GM21526 (cell line): Measurements from ENCODE around the gene PROM1.
A peak's percentile ranks its signal among the peaks of the same experiment; 100 is the strongest.

Experiments used
- ATAC-seq: cut with Tn5 transposase; IDR thresholded peaks from one replicate; pipeline ENCODE4 v1.9.1; 2021; ENCODE audit warnings: moderate library complexity; ENCODE audit not compliant: unreplicated experiment, low FRiP score

Gene PROM1

DNA sequence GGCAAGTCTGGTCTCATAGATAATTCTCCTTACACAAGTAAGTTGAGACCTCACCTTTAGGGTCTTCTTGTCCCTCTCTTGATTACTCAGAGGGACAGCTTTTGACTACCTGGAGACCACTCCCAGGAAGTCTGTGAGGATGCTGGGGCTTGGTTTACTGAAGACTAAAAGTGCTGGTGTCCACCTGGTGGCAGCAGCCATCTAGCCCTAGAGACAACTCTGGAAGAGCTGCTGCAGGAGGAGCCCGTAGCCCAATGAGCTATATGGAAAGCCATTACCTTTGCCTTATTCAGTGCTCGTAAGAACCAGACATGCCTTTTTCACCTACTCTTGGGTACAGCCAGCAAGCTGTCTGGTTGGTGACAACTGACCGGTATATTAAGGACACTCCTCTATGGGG is 128.2 kb downstream of the PROM1 start:
- no peak for ATAC-seq

DNA sequence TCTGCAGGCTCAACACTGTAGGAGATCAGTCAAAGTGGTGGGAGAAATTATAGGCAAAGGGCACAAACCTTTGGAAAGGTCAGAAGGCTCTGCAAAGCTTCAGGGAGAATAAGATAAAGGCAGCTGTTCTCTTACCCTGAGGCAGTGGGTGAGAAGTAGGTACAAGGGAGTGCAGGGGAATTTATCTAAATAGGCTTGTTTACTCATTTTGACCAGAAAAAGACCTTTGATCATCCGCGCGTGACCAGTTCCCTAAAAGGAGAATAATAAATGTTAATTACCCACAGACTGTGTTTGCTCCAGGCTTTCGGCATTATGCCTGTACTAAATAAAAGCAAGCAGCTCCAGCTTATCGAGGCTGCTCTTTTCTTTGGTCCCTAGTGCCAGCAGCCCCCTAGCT is 130.2 kb downstream of the PROM1 start:
- ATAC-seq: no peak

DNA sequence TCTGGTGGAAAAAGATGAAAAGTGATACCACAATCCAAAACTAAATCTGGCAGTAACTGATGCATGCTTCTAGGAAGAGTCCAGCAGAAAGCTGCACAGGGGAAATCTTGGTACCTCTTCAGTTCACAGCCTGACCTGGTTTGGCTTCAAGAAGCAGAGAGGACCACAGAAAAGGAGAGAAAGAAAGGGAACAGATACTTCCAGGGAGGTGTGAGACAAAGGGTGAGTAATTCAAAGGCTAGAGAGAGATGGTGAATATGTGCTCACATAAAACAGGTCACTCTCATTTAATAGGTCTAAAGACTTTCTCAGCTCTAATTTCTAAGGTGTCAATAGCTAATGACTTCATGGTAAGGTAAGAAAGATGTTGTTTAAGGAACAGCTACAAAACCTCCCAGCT is 132.0 kb downstream of the PROM1 start:
- no peak for ATAC-seq

DNA sequence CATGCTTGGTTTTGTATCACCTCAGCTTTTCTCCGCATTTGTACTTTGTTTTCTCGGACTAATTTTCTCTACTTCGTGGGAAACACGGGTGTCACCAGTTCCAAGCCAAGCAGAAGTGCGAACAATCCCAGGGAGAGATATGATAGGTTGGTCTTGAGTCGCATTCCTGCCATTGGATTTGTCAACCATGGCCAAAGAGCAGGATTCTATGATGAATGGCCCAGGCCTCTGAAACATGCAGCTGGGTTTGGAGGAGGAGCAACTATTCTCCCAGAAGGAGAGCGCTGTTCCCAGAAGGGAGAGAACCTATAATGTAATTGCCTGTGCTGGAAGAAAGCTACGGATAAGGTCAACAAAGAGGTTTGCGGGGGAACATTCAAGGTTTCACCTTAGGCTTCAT is 135.0 kb downstream of the PROM1 start:
- ATAC-seq: no peak

DNA sequence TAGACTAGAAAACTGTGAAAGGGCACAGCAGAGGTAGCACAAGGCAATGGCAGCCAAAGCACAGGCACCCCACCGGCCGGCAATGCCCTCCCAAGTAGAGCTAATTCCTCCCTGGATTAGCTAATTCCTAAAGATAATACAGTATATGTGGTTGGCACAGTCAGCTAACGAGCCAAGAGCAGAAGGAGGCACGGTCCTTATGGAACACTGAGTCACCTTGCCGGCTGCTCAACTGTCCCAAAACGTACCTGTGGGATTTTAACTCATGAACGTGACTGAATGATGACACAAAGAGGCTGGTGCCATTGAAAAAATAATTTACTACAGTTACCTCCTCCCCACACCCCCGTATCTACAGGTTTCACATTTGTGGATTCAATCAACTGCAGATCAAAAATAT is 136.1 kb downstream of the PROM1 start:
- no peak for ATAC-seq

DNA sequence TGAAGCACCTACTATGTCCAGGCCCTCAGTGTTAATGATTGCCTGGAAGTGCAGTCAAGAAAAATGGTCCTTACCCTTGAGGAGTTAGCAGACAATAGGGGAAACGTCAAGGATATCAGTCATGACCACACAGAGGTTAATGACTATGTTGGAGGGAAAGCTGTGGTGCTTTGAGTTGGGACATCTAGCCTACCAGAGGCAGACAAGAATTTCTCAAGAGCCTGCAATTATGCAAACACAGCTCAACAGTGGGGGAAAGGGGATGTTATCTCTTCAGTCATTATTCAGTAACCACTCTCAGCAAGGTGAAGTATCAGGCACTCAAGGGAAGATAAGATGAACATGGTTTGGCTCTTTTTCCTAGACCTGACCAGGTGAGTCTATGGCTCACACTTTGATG is 138.3 kb downstream of the PROM1 start:
- no peak for ATAC-seq

DNA sequence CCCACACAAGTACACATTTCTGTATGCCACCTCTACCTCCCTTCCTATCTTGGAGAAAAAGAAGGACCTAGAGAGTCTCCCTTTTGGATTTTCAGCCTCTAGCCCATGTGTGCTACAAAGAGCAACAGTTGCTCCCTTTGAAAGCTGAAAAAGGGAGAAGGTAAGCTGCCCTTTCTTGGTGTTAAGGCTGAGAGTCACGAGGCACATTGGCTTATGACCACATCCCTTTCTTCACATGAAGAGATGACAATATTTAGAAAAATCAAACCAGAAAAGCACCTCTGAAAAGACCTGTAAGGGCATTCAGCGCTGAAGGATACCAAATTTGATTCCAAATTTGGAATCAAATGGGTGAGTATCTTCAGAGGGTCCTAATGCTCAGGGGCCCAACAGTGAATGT is 138.9 kb downstream of the PROM1 start:
- no peak for ATAC-seq

DNA sequence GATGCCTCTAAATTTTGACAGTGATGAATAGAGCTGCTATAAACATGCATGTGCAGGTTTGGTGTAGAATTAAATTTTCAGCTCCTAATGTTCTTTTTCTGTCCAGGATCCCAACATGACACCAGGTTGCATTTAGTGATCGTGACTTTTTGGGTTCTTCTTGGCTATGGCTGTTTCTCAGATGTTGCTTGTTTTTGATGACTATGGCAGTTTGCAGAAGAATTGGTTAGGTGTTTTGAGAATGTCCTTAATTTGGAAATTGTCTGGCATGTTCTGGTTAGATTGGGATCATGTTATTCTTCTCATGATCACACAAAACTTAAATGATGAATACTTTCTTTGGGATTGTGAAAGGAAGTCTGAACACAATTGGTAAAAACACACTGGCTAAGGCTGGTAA is 141.5 kb downstream of the PROM1 start:
- no peak for ATAC-seq

DNA sequence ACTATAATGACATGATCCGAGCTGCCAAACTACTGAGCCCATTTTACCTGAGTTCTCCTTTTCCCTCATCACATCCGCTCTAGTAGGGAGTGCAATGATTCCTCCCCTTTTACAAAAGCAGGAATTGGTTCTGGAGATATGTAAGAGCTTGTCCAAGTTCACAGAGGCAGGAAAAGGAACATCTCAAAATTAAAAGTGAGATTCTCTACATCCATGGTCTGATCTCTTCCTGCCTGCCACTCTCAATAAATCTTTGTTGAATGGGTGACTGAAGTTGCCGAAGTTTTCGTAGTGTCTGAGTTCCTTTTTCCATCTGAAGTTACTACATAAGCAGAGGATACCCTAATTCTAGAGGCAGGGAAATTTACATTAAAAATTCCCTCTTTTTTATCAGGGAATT is 145.2 kb downstream of the PROM1 start, which contains the start of gene FGFBP1:
FGFBP1 (minus strand) TSS at position 101 of the 400 bp plus-strand sequence. CDS start 2,108 bp downstream, outside the sequence.
- no peak for ATAC-seq

DNA sequence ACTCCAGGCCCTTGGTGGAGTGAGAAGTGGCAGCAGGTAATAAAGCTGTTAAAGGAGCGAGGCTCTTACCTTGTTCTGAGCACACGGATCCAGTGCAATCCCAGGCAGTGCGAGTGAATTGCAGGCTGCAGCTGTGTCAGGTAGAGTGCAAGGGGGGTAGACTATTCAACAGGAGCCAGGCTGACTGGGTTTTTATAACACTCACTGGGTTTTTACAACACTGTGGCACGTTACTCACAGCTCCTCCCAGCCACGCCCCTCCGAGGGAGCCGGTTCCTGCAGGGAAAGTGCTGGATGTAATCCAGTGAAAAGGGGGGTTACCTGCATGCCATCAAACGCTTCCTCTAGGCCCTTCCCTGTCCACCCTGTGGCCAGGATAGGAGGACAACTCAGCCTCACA is 145.6 kb downstream of the PROM1 start:
- ATAC-seq: no peak

DNA sequence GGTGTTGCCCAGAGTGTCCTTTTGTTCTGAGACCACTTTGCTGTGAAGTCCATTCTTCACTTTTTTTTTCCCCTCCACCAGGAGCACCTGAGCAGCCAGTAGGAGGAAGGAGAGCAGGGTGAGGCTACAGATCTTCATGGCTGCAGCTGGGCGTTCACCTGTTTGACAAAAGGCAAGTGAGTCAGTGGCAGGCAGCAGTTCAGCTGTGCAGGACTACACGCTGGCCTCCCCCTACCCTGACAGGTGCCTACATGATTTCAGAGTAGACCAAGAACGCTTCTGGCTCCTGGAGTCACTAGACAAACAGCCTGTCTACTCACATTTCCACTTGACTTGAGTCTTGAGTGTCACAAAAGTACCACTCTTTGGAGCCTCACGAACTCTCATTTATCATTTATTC is 147.3 kb downstream of the PROM1 start:
- ATAC-seq: no peak

DNA sequence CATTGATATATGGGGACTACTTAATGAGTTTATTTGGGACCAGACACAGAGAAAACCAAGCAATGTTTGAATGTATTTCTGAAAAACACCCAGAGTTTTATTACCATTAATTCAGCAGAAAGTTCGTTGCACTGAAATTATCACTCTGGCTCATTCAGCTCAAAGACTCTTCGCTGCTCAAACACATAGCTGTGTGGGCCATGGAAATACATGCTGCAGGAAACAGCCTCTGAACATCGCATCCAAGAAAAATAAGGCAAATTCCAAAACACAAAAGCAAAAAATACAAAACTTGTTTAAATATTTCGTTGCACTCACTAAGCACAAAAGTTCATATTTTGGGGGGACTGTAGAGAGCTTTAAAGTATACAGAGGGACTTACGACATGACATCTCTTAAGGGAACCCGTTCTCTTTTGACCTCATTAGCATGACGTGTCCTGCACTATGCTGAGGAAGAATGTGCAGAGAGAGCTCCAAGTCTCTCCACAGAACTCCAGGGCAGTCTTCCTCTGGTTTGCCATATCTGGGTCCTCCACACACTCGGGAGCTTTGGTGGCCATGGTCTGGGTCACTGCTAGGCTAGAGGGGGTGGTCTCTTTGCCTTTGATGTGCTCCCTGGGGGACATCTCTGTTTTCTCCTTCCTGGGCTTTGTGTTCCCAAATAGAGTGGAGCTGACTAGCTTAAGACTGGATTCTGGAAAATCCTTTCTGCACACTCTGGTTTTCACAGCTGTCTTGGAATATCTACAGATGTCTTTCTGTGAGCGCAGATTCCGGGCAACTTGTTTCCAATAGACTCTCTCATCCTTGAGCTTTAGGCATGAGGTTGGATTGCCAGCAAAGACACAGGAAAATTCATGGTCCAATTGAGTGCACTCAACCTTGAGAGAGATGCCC is 148.1 kb downstream of the PROM1 start:
- no peak for ATAC-seq

DNA sequence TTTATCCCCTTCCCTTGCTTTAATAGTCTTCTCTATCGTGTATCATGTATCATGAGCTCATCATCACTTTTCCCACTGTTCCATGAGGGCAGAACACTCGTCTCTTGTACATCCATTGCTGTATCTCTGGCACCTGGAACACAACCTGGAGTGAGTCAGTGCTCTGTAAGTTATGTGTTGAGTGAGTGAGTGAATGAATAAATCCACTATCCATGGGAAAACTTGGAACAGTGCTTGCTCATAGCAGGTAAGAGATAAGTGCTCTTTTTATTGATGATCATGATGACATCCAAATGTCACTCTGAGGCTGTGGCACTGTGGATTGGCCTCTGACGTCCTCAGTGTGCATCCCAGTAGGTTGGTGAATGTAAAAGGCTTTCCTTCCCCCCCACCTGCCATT is 149.6 kb downstream of the PROM1 start:
- ATAC-seq: no peak

DNA sequence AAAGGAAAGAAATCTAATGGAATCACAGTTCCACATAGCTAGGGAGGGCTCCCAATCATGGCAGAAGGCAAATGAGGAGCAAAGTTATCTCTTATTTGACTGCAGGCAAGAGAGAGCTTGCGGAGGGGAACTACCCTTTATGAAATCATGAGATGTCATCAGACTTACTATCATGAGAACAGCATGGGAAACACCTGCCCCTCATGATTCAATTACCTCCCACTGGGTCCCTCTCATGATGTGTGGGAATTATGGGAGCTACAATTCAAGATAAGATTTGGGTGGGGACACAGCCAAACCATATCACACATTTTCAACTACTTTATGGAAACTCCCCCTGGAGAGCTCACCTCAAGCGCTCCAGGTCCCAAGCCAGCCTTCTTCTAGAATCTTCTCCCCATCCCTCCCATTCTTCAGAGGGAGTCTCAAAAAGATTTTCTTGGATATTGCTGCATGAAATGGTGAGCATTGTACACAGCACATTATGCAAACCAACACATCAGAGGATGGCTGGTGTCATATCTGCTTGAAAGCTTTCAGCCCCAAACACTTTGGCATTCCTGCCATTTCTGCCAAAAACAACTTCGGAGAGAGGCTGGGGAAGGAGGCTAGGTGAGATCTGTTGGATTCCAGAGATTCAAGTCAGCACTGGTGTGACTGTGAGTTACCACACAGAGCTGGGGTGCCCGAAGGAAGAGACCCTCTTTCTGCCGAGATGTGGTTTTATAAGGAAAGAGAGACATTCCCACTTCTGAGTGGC is 152.2 kb downstream of the PROM1 start:
- no peak for ATAC-seq

DNA sequence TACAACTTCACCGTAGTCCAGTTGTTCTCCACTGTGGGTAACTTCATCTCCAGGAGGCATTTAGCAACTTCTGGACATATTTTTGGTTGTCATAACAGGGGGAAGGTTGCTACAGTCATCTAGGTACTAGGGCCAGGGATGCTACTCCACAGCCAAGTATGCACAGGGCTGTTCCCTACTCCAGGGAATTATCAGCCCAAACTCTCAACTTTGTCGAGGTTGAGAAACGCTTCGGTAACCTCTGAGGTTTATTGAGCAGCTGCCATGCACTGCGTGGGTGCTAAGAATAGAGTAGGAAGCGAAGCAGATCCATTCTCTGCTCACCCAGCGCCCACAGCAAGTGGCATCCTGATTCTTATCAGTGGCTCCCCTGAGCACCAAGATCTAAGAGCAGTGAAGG is 153.5 kb downstream of the PROM1 start:
- ATAC-seq: peak; percentile 49

DNA sequence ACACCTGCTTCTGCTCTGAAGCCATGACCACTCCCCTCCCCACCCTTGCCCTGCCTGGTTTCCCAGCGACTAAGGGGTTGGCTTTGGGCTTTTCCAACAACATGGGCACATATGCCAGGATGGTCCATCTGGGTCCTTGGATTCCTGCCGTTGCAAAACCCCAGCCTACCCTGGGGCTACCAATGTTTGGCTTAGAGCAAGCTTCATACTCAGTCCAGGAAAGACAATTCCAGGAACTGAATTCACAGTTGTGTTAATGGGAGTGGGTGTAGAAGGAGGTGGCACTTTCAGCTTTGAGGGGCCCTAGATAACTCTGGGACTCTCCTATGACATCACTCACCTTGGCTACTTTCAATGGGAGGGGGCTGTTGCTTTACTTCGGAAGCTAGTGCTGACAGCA is 154.3 kb downstream of the PROM1 start:
- no peak for ATAC-seq

DNA sequence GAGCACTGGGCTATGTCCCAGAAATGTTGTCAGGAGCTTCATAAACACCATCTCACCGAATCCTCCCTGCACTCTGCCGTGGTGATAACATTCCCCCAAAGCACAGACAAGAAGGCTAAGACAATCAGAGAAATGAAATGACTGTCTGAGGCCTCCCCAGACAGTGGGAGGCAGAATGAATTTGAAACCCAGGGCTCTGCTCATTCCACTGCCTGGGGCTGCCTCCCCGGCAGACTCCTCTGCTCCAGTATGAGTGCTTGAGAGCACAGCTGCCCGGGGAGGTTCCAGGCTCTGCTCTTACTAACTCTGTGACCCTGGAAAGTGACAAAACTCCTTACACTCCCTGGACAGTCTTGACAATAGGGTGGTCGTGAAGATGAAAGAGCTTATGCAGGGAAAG is 154.9 kb downstream of the PROM1 start:
- no peak for ATAC-seq

DNA sequence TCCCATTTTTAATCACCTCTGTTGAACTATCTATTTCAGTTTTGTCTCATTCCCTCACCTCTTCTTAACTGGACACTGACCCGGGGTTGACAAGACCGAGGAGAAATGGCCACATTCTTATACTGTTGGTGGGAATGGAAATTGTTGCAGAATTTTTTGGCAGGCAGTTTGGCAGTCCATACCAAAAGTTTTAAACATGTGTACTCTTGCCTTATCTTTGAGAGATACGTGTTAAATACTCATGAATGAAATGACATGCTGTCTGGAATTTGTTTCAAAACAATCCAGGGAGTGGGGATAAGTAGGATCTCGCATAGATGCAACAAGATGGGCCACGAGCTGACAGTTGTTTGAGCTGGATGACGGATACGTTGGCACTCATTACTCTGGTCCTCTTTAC is 157.3 kb downstream of the PROM1 start:
- ATAC-seq: no peak

DNA sequence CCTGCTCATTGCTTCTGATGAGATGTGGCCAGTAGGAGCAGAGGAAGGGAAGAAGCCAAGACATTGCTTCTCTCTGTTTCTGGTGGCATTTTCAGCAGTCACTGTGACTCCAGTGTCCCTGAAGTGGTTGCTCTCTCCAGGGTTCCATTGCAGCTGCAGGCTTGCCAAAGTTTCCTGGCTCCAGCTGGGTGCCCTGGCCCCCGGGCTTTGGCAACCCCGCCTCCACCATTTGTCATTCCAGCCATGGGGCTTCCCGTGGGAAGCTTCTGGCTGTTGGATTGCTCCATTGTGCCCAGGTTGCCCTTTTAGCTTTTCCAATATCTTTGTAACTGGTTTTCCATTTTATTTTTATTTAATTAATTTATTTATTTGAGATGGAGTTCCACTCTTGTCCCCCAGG is 158.0 kb downstream of the PROM1 start:
- ATAC-seq: no peak

DNA sequence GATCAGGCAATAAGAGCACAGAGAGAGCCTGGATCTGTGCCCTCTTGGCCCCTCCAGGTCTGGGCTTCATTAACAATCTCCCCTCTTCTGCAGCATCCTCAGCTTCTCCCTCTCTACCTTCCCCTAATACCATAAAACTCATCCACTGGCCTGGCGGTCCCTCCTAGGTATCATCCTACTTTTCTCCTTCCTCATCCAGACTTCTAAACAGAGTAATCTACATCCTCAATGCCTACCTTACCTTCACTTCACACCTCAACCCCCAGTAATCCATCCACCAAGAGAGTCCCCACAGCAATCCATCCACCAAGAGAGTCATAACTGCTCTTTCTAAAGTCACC is 162.3 kb downstream of the PROM1 start:
- no peak for ATAC-seq

DNA sequence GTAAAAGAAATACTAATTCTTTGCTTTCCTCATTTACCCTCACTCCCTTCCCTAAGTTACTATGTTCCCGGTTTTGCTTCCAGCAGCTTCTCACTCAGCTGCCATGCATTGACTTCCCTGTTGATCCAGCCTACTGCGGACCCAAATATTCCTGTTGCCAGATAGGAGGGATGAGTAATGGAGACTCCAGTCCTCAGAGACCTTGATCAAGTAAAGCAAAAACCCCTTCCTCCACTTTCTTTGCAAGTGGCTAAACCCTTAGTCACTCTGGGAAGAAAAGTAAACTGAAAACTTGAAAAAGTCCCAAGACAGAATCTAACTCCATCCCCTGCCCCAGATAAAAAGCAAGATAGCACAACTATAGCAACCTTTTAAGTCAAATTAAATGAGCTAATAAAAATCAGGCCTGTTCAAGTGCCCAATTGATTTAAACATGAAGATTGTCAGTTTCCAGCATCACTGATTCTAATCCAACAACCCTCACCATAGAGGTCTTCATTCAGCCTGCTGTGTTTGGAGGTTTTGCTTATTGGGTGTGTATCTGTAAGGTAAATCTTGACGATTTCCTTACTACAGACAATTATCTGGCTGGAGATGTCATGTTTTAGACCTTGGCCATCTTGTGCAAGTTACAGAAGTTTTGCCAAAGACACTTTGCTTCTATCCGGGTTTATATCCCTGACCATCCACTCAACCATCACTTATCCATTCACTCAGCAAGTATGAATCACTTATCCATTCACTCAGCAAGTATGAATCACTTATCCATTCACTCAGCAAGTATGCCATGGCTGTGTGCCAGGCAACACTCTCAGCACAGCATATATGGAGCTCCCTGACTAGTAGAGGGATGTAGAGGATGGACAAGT is 162.9 kb downstream of the PROM1 start:
- ATAC-seq: no peak
